Activated CD4-positive, alpha-beta T cell treated with anti-CD3 and anti-CD28 coated beads for 48 hours (primary cell): ENCODE results near the gene ZNFX1.
"Not testable (repeated sequence)": the region's sequence is repeated elsewhere in the genome, so short reads cannot be mapped to it uniquely, and the experiment has no call there.

Source experiments
- DNase-seq: peaks from one replicate; pipeline ENCODE4 v3.0.0-alpha.2; 2020

The ZNFX1 gene

GRCh38 chr20:49203011-49203410 lies 74.8 kb downstream of the ZNFX1 start:
- DNase-seq: no peak

- no peak for DNase-seq
Measured at GRCh38 chr20:49199729-49200293, 78.0 kb downstream of the ZNFX1 start.

GRCh38 chr20:49192944-49193518 lies 84.8 kb downstream of the ZNFX1 start:
- not testable (repeated sequence) for DNase-seq
